ENCODE measurements around the gene MAGT1.
"Not testable (repeated sequence)": the region's sequence is repeated elsewhere in the genome, so short reads cannot be mapped to it uniquely, and the experiment has no call there.

Gene MAGT1

GRCh38 chrX:77831544-77831943 is 63.7 kb downstream of the MAGT1 start:
- DNase-seq (ENCODE audit: low read depth in 2 of 2), result not testable (repeated sequence)

- DNase-seq (ENCODE audit: low read depth in 2 of 2), result not testable (repeated sequence)
Measured at GRCh38 chrX:77821989-77822388, 73.2 kb downstream of the MAGT1 start.

GRCh38 chrX:77820091-77820727 is 75.0 kb downstream of the MAGT1 start:
- DNase-seq (ENCODE audit: low read depth in 2 of 2), result no peak

GRCh38 chrX:77814210-77814609 is 81.0 kb downstream of the MAGT1 start:
- no peak for DNase-seq (ENCODE audit: low read depth in 2 of 2)

GRCh38 chrX:77802201-77802600 is 93.0 kb downstream of the MAGT1 start:
- DNase-seq (ENCODE audit: low read depth in 2 of 2), result no peak

GRCh38 chrX:77795124-77795523 is 100.1 kb downstream of the MAGT1 start:
- DNase-seq (ENCODE audit: low read depth in 2 of 2), result no peak

GRCh38 chrX:77793946-77794345 is 101.3 kb downstream of the MAGT1 start:
- DNase-seq (ENCODE audit: low read depth in 2 of 2), result no peak

GRCh38 chrX:77788050-77788449 is 107.2 kb downstream of the MAGT1 start:
- no peak for DNase-seq (ENCODE audit: low read depth in 2 of 2)

- no peak for DNase-seq (ENCODE audit: low read depth in 2 of 2)
Measured at GRCh38 chrX:77786365-77786680, 108.9 kb downstream of the MAGT1 start.

GRCh38 chrX:77785486-77786364 is 109.5 kb downstream of the MAGT1 start, which contains the start of gene ATRX:
Gene ATRX (minus strand): TSS chrX:77786216. CDS start chrX:77786001, 215 bp downstream.
- DNase-seq (ENCODE audit: low read depth in 2 of 2), result peak; percentile 47 to 57

GRCh38 chrX:77779695-77780094 is 115.5 kb downstream of the MAGT1 start:
- no peak for DNase-seq (ENCODE audit: low read depth in 2 of 2)

- no peak for DNase-seq (ENCODE audit: low read depth in 2 of 2)
Measured at GRCh38 chrX:77776659-77777058, 118.6 kb downstream of the MAGT1 start.
